PC-9 (cell line): Measurements from ENCODE around the gene PITX3.

Experiments used
- EZH2 ChIP-seq: fragments of 200-600 bp; sonication (generic); IDR thresholded peaks from 2 replicates; pipeline ENCODE4 v1.8.0; 2017; ENCODE audit warnings: antibody characterized with exemption, low read depth
- TF ChIP-seq, protein P1 (sequence below): fragments of 200-600 bp; sonication (generic); conservative IDR thresholded peaks from 2 replicates; pipeline ENCODE4 v1.6.1; 2017; ENCODE audit warnings: mixed run types, antibody characterized with exemption, mild to moderate bottlenecking, moderate library complexity

DNA sequence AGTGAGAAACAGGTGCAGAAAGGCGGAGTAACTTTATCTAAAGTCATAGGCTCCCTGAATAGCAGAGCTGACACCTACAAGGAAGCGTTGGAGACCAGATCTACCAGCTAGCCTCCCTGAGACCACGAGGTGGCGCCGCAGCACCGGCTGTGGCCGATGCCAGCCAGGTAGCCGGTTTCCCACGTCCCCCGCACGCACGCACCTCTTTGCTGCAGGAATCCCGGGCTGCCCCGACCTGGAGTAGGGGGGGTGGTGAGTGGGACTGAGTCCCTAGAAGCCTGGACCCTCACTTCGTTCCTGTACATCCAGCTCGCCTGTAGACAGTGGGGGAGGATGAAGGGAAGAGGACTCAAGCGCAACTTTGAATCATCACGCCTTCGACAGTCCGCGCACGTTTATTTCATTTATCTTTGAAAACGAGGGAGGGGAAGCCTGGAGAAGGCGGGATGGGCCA lies 11.5 kb downstream of the PITX3 start:
- TF ChIP-seq EZH2, result no peak
- TF ChIP-seq, protein P1, sequence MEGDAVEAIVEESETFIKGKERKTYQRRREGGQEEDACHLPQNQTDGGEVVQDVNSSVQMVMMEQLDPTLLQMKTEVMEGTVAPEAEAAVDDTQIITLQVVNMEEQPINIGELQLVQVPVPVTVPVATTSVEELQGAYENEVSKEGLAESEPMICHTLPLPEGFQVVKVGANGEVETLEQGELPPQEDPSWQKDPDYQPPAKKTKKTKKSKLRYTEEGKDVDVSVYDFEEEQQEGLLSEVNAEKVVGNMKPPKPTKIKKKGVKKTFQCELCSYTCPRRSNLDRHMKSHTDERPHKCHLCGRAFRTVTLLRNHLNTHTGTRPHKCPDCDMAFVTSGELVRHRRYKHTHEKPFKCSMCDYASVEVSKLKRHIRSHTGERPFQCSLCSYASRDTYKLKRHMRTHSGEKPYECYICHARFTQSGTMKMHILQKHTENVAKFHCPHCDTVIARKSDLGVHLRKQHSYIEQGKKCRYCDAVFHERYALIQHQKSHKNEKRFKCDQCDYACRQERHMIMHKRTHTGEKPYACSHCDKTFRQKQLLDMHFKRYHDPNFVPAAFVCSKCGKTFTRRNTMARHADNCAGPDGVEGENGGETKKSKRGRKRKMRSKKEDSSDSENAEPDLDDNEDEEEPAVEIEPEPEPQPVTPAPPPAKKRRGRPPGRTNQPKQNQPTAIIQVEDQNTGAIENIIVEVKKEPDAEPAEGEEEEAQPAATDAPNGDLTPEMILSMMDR, result peak; percentile 82
